ENCODE measurements around the gene KLHL26.
"Not testable (repeated sequence)": the region's sequence is repeated elsewhere in the genome, so short reads cannot be mapped to it uniquely, and the experiment has no call there.

Gene KLHL26

DNA sequence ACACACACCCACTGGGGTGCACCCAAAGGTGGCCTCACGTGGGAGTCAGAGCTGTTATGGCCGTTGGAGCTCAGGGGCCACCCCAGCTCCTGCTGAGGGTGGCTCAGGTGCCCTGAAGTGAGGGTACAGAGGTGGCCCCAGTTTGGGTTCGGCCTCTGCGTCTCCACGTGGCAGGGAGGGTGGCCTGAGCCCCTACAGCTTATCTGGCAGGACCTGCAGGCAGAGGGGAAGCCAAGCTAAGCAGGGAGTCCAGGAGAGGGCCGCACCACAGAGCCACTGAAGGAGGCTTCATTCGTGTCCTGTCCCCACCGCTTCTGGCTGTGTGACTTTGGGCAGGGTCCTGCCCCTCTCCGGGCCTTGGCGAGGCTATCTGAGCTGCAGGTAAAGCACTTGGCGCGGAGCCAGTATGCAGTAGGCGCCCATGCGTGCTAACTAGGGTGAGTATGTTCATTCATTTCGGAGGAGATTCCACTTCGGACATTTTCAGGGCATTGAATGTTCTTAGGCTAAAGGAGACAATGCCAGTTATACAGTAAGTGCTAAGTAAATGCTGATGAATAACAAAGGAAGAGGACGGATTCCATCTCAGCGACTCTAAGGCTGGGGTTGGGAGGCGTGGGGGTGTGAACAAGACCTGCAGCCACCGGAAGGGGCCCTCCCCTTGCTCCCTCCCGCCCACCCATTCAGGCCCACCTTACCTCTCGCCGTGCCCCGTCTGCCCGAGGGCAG is 43.3 kb upstream of the KLHL26 start:
- H3K4me1 ChIP-seq (ENCODE audit: control insufficient read depth, insufficient read depth, low read length) = peaks cover 19% of the 10 kb centered on the region
- H3K9me3 ChIP-seq (ENCODE audit: control insufficient read depth, insufficient read depth, low read length) = no peaks in the 10 kb centered on the region
- whole genome bisulfite sequencing (ENCODE audit: insufficient coverage, insufficient read length) = no CpG with 5 or more reads among the region's 25 CpGs
- no peak for DNase-seq (ENCODE audit: low read depth, low spot score)
- H3K27ac ChIP-seq (ENCODE audit: low read length) = no peak overlapping the region
- 0 out of 2 replicates have a peak, but pooled peaks cover 3% of the 10 kb centered on the region for H3K36me3 ChIP-seq (ENCODE audit: control insufficient read depth, insufficient read depth, low read length)
- H3K4me3 ChIP-seq (ENCODE audit: low read length) = peak overlapping the region; percentile 9; the same call in 1 of the 2 replicates
- no peaks in the 10 kb centered on the region for H3K27me3 ChIP-seq (ENCODE audit: control insufficient read depth, insufficient read depth, low read length)

DNA sequence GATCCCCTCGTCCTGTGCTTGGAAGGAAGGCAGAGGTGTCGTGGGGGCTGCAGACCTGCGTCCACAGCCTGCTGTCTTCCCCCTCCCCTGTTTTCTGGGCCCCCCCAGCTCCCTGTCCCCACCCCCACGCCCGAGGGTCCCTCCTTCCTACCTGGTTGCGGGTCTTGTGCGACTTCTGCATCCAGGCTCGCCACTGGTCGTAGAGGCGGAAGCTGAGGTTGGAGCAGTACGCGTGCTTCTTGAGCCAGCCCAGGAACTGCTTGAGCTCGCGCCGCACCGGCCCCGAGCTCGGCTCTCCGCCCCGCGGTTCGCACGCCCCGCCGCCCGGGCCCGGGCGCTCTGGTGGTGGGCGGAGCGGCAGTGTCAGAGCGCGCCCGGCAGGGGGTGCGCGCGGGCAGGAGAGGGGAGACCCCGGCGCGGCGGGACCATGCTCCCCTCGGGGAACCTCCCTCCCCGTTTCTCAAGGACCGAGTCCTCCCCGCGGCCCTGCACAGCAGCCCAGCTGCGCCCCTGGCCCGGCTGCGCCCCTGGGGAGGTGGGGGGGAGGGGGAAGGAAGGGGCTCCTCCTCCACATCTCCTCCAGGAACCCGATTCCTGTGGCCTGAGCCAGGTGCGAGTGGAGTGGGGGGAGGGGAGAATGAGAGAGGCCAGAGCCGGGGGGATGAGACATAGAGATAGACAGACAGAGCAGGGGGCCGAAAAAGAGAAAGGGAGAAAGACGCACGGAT is 42.6 kb upstream of the KLHL26 start:
- Histone ChIP-seq H3K27ac (ENCODE audit: low read length) (no peak overlapping the region), H3K4me1 (ENCODE audit: control insufficient read depth, insufficient read depth, low read length) (peaks cover 21% of the 10 kb centered on the region), H3K36me3 (ENCODE audit: control insufficient read depth, insufficient read depth, low read length) (0 out of 2 replicates have a peak, but pooled peaks cover 3% of the 10 kb centered on the region), H3K27me3 (ENCODE audit: control insufficient read depth, insufficient read depth, low read length) (no peaks in the 10 kb centered on the region), H3K4me3 (ENCODE audit: low read length) (peak overlapping the region; percentile 30; the same call in 1 of the 2 replicates), H3K9me3 (ENCODE audit: control insufficient read depth, insufficient read depth, low read length) (no peaks in the 10 kb centered on the region)
- no peak for DNase-seq (ENCODE audit: low read depth, low spot score)
- WGBS (ENCODE audit: insufficient coverage, insufficient read length) = no CpG with 5 or more reads among the region's 54 CpGs

DNA sequence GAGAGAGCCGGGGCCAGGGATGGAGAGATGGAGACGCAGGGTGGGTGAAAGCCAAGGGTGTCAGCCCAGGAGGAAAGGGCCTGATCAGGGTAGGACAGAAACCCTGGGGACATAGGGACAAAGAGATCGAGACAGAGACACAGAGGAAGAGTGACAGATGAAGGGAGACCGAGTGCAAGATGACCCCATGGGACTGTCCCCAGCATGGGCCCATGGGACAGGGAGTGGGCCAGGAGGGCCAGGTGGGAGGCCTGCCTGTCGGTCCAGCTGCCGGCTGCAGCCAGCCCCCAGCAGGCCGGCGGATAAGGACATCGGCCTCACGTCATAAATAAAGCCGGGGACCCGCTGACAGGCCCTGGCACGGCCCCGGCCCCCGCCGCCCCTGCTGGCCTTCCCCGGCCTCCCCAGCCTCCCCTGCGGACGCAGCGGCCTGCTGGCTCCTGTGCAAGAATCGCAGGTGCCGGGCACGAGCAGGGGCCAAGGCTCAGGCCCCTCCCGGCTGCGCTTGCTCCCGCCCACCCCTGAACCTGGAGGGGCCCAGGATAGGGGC is 41.9 kb upstream of the KLHL26 start:
- peaks cover 21% of the 10 kb centered on the region for H3K4me1 ChIP-seq (ENCODE audit: control insufficient read depth, insufficient read depth, low read length)

DNA sequence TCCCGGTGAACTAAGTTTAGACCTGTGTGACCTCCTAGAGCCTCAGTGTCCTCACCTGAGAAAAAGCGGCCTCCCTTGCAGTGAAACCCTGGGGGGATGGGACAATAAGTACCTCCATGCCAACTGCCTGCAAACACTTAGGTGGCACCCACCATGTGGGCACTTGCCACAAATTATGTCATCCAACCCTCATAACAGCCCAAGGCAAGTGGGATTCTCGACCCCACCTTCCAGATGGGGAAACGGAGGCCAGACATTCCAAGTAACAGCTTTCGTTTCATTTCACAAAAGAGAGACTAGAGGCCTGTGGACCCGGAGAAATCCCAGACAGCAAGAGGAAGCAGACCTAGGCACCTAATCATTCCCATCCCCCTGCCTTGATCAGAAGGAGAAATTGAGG is 41.4 kb upstream of the KLHL26 start:
- Histone ChIP-seq H3K27me3 (ENCODE audit: control insufficient read depth, insufficient read depth, low read length) (no peaks in the 10 kb centered on the region), H3K36me3 (ENCODE audit: control insufficient read depth, insufficient read depth, low read length) (0 out of 2 replicates have a peak, but pooled peaks cover 3% of the 10 kb centered on the region), H3K4me1 (ENCODE audit: control insufficient read depth, insufficient read depth, low read length) (peaks cover 21% of the 10 kb centered on the region), H3K9me3 (ENCODE audit: control insufficient read depth, insufficient read depth, low read length) (no peaks in the 10 kb centered on the region), H3K4me3 (ENCODE audit: low read length) (no peak overlapping the region), H3K27ac (ENCODE audit: low read length) (no peak overlapping the region)
- DNase-seq (ENCODE audit: low read depth, low spot score) = no peak
- WGBS (ENCODE audit: insufficient coverage, insufficient read length) = no CpG with 5 or more reads among the region's 6 CpGs

More for the DNA sequence above, 41.9 kb upstream of the KLHL26 start:
- Histone ChIP-seq H3K4me3 (ENCODE audit: low read length) (no peak overlapping the region; the same call in 1 of the 2 replicates), H3K27ac (ENCODE audit: low read length) (no peak overlapping the region), H3K9me3 (ENCODE audit: control insufficient read depth, insufficient read depth, low read length) (no peaks in the 10 kb centered on the region), H3K36me3 (ENCODE audit: control insufficient read depth, insufficient read depth, low read length) (0 out of 2 replicates have a peak, but pooled peaks cover 3% of the 10 kb centered on the region), H3K27me3 (ENCODE audit: control insufficient read depth, insufficient read depth, low read length) (no peaks in the 10 kb centered on the region)
- DNase-seq (ENCODE audit: low read depth, low spot score) = no peak
- WGBS (ENCODE audit: insufficient coverage, insufficient read length) = no CpG with 5 or more reads among the region's 26 CpGs

DNA sequence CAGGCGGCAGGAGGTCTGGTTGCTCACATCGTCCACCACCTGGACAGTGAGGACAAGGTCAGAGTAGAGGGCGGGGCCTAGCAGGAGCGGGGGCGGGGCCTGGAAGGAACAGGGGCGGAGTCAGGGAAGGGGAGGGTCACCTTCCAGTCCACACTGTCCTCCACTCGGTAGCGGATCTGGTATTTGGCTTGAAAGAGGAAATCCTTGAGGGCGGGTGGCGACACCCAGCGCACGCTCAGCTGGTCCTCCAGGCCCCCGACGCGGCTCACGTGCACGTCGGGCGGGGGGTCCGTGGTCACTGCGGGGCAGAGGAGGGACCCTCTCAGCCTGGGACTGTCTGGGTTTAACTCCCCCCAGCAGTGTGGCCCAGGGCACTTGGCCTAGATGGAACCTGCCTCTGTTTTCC is 40.1 kb upstream of the KLHL26 start:
- H3K4me3 ChIP-seq (ENCODE audit: low read length) = no peak overlapping the region
- no peaks in the 10 kb centered on the region; the same call in 1 of the 2 replicates for H3K27me3 ChIP-seq (ENCODE audit: control insufficient read depth, insufficient read depth, low read length)
- DNase-seq (ENCODE audit: low read depth, low spot score) = no peak
- H3K9me3 ChIP-seq (ENCODE audit: control insufficient read depth, insufficient read depth, low read length) = no peaks in the 10 kb centered on the region
- no peaks in the 10 kb centered on the region for H3K36me3 ChIP-seq (ENCODE audit: control insufficient read depth, insufficient read depth, low read length)
- WGBS (ENCODE audit: insufficient coverage, insufficient read length) = no CpG with 5 or more reads among the region's 21 CpGs
- H3K27ac ChIP-seq (ENCODE audit: low read length) = no peak overlapping the region
- peaks cover 17% of the 10 kb centered on the region for H3K4me1 ChIP-seq (ENCODE audit: control insufficient read depth, insufficient read depth, low read length)

DNA sequence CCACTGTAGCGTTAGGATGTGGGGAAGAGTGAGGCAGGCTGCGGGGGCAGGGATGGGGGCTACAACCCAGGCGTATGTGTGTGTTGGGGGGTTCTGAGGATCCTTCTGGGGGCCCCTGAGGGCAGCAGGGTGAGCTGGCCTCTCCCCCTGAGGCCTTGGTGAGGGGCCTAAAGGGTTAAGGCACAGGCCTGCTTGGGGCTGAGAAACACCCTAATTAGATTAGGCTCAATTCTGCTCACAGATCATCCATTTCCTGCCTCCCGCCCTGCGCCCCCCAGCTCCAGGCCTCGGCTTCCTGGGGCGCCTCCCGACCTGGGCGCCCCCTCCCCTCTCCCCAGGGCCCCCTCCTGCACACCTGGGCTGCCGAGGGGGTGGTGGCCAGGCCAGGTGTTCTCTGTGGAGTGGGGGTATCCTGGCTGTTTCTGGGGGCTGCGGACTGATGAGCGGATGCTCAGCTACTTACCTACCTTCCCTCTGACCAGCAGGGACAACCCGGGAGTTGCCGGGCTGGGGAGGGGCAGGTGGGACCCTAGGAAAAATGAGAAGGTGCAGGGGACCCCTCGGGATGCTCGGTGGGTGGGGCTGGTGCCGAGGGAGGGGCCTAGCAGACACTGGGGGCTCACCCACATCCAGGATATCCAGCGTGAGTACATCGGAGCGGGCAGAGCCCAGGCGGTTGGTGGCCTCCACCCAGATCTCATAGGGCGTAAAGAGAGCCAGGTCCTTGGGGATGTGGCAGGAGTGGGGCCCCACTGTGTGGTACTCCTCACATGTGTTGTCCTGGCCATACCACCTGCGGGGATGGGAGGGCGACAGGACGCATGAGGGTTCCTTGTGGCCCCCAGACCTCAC is 38.8 kb upstream of the KLHL26 start:
- H3K4me3 ChIP-seq (ENCODE audit: low read length) = no peak overlapping the region
- DNase-seq (ENCODE audit: low read depth, low spot score) = no peak
- H3K4me1 ChIP-seq (ENCODE audit: control insufficient read depth, insufficient read depth, low read length) = peaks cover 17% of the 10 kb centered on the region
- H3K9me3 ChIP-seq (ENCODE audit: control insufficient read depth, insufficient read depth, low read length) = no peaks in the 10 kb centered on the region
- no CpG with 5 or more reads among the region's 25 CpGs for WGBS (ENCODE audit: insufficient coverage, insufficient read length)
- H3K36me3 ChIP-seq (ENCODE audit: control insufficient read depth, insufficient read depth, low read length) = no peaks in the 10 kb centered on the region
- H3K27me3 ChIP-seq (ENCODE audit: control insufficient read depth, insufficient read depth, low read length) = peaks cover 7% of the 10 kb centered on the region; the same call in 1 of the 2 replicates
- H3K27ac ChIP-seq (ENCODE audit: low read length) = no peak overlapping the region

DNA sequence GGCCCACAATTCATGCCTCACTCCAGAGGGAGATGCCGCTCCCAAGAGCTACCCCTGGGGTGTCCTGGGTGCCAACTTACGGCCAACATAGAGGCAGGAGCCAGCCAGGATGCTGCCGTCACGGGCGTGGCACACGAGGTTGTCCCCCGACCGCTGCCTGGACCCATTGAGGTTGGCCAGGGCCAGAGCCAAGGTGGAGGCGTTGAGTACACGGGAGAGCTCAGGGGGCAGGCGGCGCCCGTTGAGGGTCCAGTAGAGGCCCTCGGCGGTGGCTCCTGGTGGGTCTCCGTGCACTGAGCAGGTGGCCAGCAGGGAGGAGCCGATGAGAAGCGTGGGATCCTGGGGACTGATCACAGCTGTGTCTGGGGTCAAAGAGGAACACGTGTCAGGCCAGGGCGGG is 37.3 kb upstream of the KLHL26 start:
- Histone ChIP-seq H3K4me1 (ENCODE audit: control insufficient read depth, insufficient read depth, low read length) (peaks cover 17% of the 10 kb centered on the region), H3K27me3 (ENCODE audit: control insufficient read depth, insufficient read depth, low read length) (peaks cover 19% of the 10 kb centered on the region), H3K27ac (ENCODE audit: low read length) (no peak overlapping the region), H3K36me3 (ENCODE audit: control insufficient read depth, insufficient read depth, low read length) (no peaks in the 10 kb centered on the region; the same call in 1 of the 2 replicates), H3K9me3 (ENCODE audit: control insufficient read depth, insufficient read depth, low read length) (no peaks in the 10 kb centered on the region), H3K4me3 (ENCODE audit: low read length) (no peak overlapping the region)
- DNase-seq (ENCODE audit: low read depth, low spot score) = no peak
- WGBS (ENCODE audit: insufficient coverage, insufficient read length) = no CpG with 5 or more reads among the region's 20 CpGs

DNA sequence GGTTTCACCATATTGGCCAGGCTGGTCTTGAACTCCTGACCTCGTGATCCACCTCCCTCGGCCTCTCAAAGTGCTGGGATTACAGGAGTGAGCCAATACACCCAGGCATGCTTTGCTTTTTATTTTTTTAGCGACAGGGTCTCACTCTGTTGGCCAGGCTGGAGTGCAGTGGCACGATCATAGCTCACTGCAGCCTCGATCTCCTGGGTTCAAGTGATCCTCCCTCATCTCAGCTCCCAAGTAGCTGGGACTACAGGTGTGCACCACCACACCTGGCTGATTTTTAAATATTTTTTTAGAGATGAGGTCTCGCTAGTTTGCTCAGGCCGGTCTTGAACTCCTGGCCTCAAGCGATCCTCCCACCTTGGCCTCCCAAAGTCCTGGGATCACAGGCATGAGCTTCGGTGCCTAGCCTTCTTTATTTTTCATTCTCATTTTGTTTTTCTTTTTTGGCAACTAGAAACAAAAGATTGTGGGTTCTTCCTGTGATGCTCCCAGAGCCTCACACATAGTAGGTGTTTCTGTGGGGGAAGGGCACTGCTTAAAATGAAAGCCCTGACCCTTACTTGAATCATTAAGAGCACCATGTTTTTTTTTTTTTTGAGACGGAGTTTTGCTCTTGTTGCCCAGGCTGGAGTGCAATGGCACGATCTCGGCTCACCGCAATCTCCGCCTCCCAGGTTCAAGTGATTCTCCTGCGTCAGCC is 36.0 kb upstream of the KLHL26 start:
- Histone ChIP-seq H3K4me1 (ENCODE audit: control insufficient read depth, insufficient read depth, low read length) (peaks cover 13% of the 10 kb centered on the region), H3K27me3 (ENCODE audit: control insufficient read depth, insufficient read depth, low read length) (peaks cover 32% of the 10 kb centered on the region)
- not testable (repeated sequence) for H3K36me3 ChIP-seq (ENCODE audit: control insufficient read depth, insufficient read depth, low read length); H3K4me3 ChIP-seq (ENCODE audit: low read length); DNase-seq (ENCODE audit: low read depth, low spot score); H3K9me3 ChIP-seq (ENCODE audit: control insufficient read depth, insufficient read depth, low read length); H3K27ac ChIP-seq (ENCODE audit: low read length)
- WGBS (ENCODE audit: insufficient coverage, insufficient read length) = no CpG with 5 or more reads among the region's 15 CpGs

DNA sequence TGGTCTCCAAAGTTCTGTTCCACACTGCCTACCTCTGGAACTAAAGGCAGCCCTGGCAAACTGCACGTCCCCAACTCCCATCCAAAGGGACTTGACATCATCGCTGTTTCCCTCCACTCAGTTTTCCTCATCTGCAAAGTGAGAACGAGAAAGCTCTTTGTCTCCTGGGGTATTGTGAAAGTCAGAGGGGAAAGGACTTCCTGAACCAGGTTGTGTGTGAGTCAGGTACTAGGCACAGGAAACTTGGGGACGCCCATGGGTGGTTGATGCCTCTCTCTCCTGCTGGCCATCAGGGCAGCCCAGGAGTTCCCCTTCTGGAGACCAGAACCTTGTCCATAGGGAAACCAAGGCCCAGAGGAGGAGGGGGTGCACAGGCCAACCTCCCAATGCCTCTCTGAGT is 35.0 kb upstream of the KLHL26 start:
- H3K27me3 ChIP-seq (ENCODE audit: control insufficient read depth, insufficient read depth, low read length) = peaks cover 37% of the 10 kb centered on the region
- no peak for DNase-seq (ENCODE audit: low read depth, low spot score)
- WGBS (ENCODE audit: insufficient coverage, insufficient read length) = no CpG with 5 or more reads among the region's 4 CpGs

More for the DNA sequence above, 35.0 kb upstream of the KLHL26 start:
- Histone ChIP-seq H3K27ac (ENCODE audit: low read length) (no peak overlapping the region), H3K9me3 (ENCODE audit: control insufficient read depth, insufficient read depth, low read length) (no peaks in the 10 kb centered on the region), H3K4me3 (ENCODE audit: low read length) (no peak overlapping the region), H3K36me3 (ENCODE audit: control insufficient read depth, insufficient read depth, low read length) (no peaks in the 10 kb centered on the region; the same call in 1 of the 2 replicates), H3K4me1 (ENCODE audit: control insufficient read depth, insufficient read depth, low read length) (peaks cover 8% of the 10 kb centered on the region)

Data from iPS DF 6.9 (cell line).